Stimulated activated CD4-positive, alpha-beta T cell treated with anti-CD3 and anti-CD28 coated beads, Interleukin-15, amount 100 ng/mL, for 24 hours (primary cell): Measurements from ENCODE around the gene IRF2.

Source experiments
- DNase-seq: peaks from one replicate; pipeline ENCODE4 v3.0.0-alpha.2; 2020

The IRF2 gene

GRCh38 chr4:184474263-184475095 lies at the start of gene IRF2:
TSS of gene IRF2 (minus strand) at chr4:184474550. CDS start at chr4:184429064, 45,486 bp downstream.
- DNase-seq = peak; percentile 98

- DNase-seq = no peak
Measured at GRCh38 chr4:184515606-184516005, 41.3 kb upstream of the IRF2 start.

GRCh38 chr4:184514121-184514988 lies 40.0 kb upstream of the IRF2 start:
- DNase-seq = peak; percentile 89

- DNase-seq = no peak
Measured at GRCh38 chr4:184513802-184514120, 39.4 kb upstream of the IRF2 start.

- DNase-seq = no peak
Measured at GRCh38 chr4:184511156-184511555, 36.8 kb upstream of the IRF2 start.

GRCh38 chr4:184510401-184510800 lies 36.1 kb upstream of the IRF2 start:
- DNase-seq = no peak

GRCh38 chr4:184506527-184507121 lies 32.3 kb upstream of the IRF2 start:
- DNase-seq = peak; percentile 42

- no peak for DNase-seq
Measured at GRCh38 chr4:184504385-184504784, 30.0 kb upstream of the IRF2 start.

GRCh38 chr4:184503869-184504300 lies 29.5 kb upstream of the IRF2 start:
- peak; percentile 32 for DNase-seq

- no peak for DNase-seq
Measured at GRCh38 chr4:184500748-184501589, 26.6 kb upstream of the IRF2 start.

- no peak for DNase-seq
Measured at GRCh38 chr4:184499996-184500395, 25.6 kb upstream of the IRF2 start.

- no peak for DNase-seq
Measured at GRCh38 chr4:184498598-184498997, 24.2 kb upstream of the IRF2 start.

- DNase-seq = no peak
Measured at GRCh38 chr4:184489771-184490170, 15.4 kb upstream of the IRF2 start.

GRCh38 chr4:184487503-184487902 lies 13.2 kb upstream of the IRF2 start:
- DNase-seq = no peak

GRCh38 chr4:184485279-184485678 lies 10.9 kb upstream of the IRF2 start:
- no peak for DNase-seq

- DNase-seq = no peak
Measured at GRCh38 chr4:184481544-184481943, 7.2 kb upstream of the IRF2 start.

GRCh38 chr4:184479516-184479950 lies 5.2 kb upstream of the IRF2 start:
- no peak for DNase-seq

- DNase-seq = peak; percentile 18
Measured at GRCh38 chr4:184477201-184477999, 3.0 kb upstream of the IRF2 start.

- DNase-seq = peak; percentile 46
Measured at GRCh38 chr4:184476695-184477094, 2.3 kb upstream of the IRF2 start.

- DNase-seq = no peak
Measured at GRCh38 chr4:184475498-184475897, 1.1 kb upstream of the IRF2 start.

GRCh38 chr4:184475096-184475461 lies 729 bp upstream of the IRF2 start:
- peak; percentile 76 for DNase-seq
